Measurements from ENCODE around the gene CCR3. TPM values are rescaled to one million over a fixed set of nuclear protein-coding genes. Genes with fewer than 3 reads are reported as not detected.

The CCR3 gene
- total and polyA plus RNA-seq, 8 donors = 0.22 TPM; not detected in 7

DNA sequence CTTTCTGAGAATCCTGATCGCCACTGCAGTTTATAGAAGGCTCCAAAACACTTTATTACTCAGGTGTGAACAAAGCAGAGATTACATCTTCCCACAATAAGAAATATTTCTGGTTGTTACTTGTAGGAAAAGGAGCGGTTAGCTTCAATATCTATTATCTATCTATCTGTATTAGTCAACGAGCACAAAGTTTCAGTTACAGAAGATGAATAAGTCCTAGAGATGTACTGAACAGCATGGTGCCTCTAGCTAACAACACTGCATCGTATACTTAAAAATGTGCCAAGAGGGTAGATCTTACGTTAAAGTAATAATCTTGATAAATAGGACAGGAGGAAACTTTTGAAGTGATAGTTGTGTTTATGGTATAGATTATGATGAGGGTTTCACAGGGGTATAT lies 10.9 kb upstream of the CCR3 start:
- TF ChIP-seq, protein P1, sequence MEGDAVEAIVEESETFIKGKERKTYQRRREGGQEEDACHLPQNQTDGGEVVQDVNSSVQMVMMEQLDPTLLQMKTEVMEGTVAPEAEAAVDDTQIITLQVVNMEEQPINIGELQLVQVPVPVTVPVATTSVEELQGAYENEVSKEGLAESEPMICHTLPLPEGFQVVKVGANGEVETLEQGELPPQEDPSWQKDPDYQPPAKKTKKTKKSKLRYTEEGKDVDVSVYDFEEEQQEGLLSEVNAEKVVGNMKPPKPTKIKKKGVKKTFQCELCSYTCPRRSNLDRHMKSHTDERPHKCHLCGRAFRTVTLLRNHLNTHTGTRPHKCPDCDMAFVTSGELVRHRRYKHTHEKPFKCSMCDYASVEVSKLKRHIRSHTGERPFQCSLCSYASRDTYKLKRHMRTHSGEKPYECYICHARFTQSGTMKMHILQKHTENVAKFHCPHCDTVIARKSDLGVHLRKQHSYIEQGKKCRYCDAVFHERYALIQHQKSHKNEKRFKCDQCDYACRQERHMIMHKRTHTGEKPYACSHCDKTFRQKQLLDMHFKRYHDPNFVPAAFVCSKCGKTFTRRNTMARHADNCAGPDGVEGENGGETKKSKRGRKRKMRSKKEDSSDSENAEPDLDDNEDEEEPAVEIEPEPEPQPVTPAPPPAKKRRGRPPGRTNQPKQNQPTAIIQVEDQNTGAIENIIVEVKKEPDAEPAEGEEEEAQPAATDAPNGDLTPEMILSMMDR (IDR thresholded peaks at IDR 0.05) = no peak
- H3K9me3 ChIP-seq = no peaks in the 10 kb centered on the region
- no peak overlapping the region for H3K27ac ChIP-seq
- no peaks in the 10 kb centered on the region for H3K36me3 ChIP-seq
- peaks cover 0 to 3% (median 0%) of the 10 kb centered on the region in 4 donors for H3K27me3 ChIP-seq
- H3K4me1 ChIP-seq = no peaks in the 10 kb centered on the region
- intact Hi-C loops (cut with DNase I) = no loop called here
- FAIRE-seq = no peak
- no peak for ATAC-seq
- 73 to 75% methylated on average over 5 of the region's 5 CpGs for WGBS, 2 donors
- DNase-seq = no peak
- H3K4me3 ChIP-seq = no peak overlapping the region

DNA sequence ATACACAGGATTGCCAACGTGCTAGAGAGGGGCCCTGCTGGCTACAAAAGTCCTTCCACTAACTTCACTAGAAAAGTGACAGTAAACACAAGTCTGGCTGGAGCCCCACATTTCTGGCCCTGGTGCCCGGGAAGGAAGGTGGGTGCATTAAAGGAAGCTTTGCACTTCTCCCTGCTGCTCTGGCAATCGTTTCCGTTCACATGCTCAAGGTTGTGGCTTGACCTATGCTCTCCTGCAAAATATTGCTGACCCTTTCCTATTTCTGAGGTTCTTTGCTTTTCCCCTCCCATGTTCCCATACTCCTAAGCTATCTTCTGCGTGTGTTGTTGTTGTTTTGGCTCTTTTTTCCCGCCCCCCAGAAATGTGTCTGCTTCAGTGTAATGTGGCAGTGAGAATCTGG lies 9.1 kb upstream of the CCR3 start:
- FAIRE-seq = no peak

DNA sequence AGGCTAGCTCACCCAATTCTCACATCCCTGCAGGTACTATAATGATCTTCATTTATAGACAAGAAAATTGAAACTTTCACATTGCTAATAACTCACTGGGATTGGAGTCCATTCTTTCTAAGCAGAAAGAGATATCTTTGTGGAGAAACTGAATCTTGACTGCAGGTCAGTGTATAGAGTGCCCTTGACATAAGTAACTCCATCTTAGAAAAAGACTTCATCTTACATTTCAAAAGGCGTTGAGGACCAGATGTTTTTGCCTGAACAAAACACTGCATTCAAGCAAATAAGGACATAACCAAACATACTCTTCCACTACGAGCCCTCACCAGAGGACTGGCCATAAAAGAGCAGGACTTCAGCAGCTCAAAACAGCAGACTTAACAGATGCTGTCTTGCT lies 6.8 kb upstream of the CCR3 start:
- Histone ChIP-seq H3K4me3 (no peak overlapping the region), H3K4me1 (no peaks in the 10 kb centered on the region), H3K36me3 (no peaks in the 10 kb centered on the region), H3K27me3 (peaks cover 0 to 5% (median 0%) of the 10 kb centered on the region in 4 donors), H3K27ac (no peak overlapping the region), H3K9me3 (no peaks in the 10 kb centered on the region)
- DNase-seq (no peak), FAIRE-seq (no peak), ATAC-seq (no peak)
- intact Hi-C loops (cut with DNase I) = no loop called here
- TF ChIP-seq, protein P1 (IDR thresholded peaks at IDR 0.05) = no peak
- 58 to 79% methylated on average over 2 of the region's 2 CpGs for WGBS, 2 donors

More for the DNA sequence above, 9.1 kb upstream of the CCR3 start:
- ATAC-seq (no peak), DNase-seq (no peak)
- H3K27me3 ChIP-seq = peaks cover 0 to 5% (median 0%) of the 10 kb centered on the region in 4 donors
- intact Hi-C loops (cut with DNase I) = no loop called here
- TF ChIP-seq, protein P1 (IDR thresholded peaks at IDR 0.05) = no peak
- no peak overlapping the region for H3K27ac ChIP-seq
- WGBS, 2 donors = 53 to 59% methylated on average over 6 of the region's 6 CpGs
- H3K4me1 ChIP-seq = no peaks in the 10 kb centered on the region
- no peak overlapping the region for H3K4me3 ChIP-seq
- no peaks in the 10 kb centered on the region for H3K9me3 ChIP-seq
- no peaks in the 10 kb centered on the region for H3K36me3 ChIP-seq

DNA sequence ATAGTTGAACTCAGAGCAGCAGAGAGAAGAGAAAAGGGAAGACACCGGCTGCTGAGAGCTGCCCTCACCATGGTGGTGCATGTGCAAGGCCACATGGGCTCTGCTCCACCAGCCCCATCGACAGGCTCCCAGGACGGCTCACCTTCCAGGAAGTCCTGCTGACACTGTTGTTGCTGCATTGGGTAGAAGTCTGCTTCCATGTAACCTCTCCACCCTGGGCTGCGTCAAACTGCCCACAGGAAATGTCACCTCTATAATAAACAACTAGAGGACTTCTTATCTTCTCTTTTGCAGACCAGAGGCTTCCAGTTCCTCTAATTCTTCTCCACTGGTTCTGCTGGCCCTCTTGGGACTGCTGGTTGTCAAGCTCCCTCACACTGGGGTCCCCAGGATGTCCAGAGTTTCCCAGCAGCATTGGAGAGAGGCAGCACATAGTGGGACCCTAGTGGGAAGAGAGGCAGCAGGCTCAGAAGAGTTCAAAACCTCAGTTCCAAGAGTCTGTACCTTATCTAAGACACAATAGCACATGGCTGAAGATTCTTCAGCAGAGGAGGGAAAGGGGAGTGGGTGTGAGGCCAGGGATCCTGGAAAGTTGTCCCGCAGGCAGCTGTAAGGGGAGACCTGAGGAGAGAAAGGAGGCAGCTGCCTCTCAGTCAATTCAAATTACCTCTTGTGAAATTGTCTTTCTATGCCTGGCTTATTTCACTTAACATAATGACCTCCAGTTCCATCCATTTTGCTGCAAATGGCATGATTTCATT lies 5.8 kb upstream of the CCR3 start:
- TF ChIP-seq, protein P1 (IDR thresholded peaks at IDR 0.05) = no peak
- H3K36me3 ChIP-seq = no peaks in the 10 kb centered on the region
- ATAC-seq (peak in 1 of 4 donors; percentile 11), FAIRE-seq (no peak), DNase-seq (no peak)
- peaks cover 0 to 5% (median 0%) of the 10 kb centered on the region in 4 donors for H3K27me3 ChIP-seq
- H3K4me3 ChIP-seq = no peak overlapping the region
- no peak overlapping the region for H3K27ac ChIP-seq
- 62 to 69% methylated on average over 5 of the region's 5 CpGs for WGBS, 2 donors
- H3K4me1 ChIP-seq = no peaks in the 10 kb centered on the region
- intact Hi-C loops (cut with DNase I) = no loop called here
- no peaks in the 10 kb centered on the region for H3K9me3 ChIP-seq

DNA sequence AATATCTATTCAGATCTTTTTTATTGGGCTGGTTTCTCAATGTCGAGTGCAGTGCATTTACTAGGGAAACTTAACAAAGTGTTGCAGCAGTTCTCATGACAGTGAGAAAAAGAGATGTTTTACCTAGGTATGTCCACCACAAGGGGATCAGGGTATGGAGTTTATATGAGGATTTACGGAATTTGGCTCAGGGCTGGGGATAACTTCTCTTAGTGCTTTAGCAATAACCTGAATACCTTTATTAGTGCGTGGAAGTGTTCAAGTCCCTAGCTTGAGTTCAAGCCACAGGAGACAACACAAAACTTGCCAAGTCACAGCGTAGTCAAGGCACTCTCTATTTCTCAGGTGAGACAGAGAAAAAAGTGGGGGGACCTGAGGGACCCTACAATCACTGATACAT lies 3.9 kb upstream of the CCR3 start:
- no peaks in the 10 kb centered on the region for H3K9me3 ChIP-seq
- TF ChIP-seq, protein P1 (IDR thresholded peaks at IDR 0.05) = no peak
- WGBS, 2 donors = 65 to 84% methylated on average over 4 of the region's 4 CpGs
- ATAC-seq = no peak
- intact Hi-C loops (cut with DNase I) = no loop called here
- H3K4me1 ChIP-seq = no peaks in the 10 kb centered on the region
- H3K4me3 ChIP-seq = no peak overlapping the region
- FAIRE-seq = no peak
- peaks cover 0 to 5% (median 0%) of the 10 kb centered on the region in 4 donors for H3K27me3 ChIP-seq
- H3K36me3 ChIP-seq = no peaks in the 10 kb centered on the region
- H3K27ac ChIP-seq = no peak overlapping the region
- no peak for DNase-seq

Measured in pancreas (tissue), 10 donors.